Spleen (tissue), 11 donors: Measurements from ENCODE around the gene PSMB9. TPM values are rescaled to one million over a fixed set of nuclear protein-coding genes. Genes with fewer than 3 reads are reported as not detected.

ENCODE experiments used
- DNase-seq: peaks from one replicate; pipeline ENCODE4 v3.0.0-alpha.2; 2020
- H3K27ac ChIP-seq, 8 donors: fragments of 200-600 bp; sonication (generic) in 7 of 8; 1 replicate in 4 of 8; 2 replicates in 4 of 8; pipeline versions ENCODE4 v1.5.0 to v1.8.0; 2016 to 2021; ENCODE audit warnings: inconsistent platforms in 4 of 8, mild to moderate bottlenecking in 4 of 8, moderate library complexity in 1 of 8
- H3K27me3 ChIP-seq, 7 donors: fragments of 200-600 bp; sonication (generic) in 6 of 7; replicated peaks in 1 of 7; 1 replicate in 4 of 7; 2 replicates in 3 of 7; pipeline versions ENCODE4 v1.5.0 to v1.8.0; 2016 to 2021; ENCODE audit warnings: inconsistent platforms in 3 of 7, mild to moderate bottlenecking in 1 of 7
- H3K36me3 ChIP-seq, 6 donors: fragments of 200-600 bp; sonication (generic) in 5 of 6; 1 replicate in 4 of 6; 2 replicates in 2 of 6; pipeline versions ENCODE4 v1.5.0 to v1.8.0; 2016 to 2021; ENCODE audit warnings: inconsistent platforms in 2 of 6
- H3K4me1 ChIP-seq, 6 donors: fragments of 200-600 bp; sonication (generic) in 5 of 6; 1 replicate in 3 of 6; 2 replicates in 3 of 6; pipeline versions ENCODE4 v1.5.0 to v1.8.0; 2016 to 2021; ENCODE audit warnings: inconsistent platforms in 3 of 6
- H3K4me3 ChIP-seq, 8 donors: fragments of 200-600 bp; sonication (generic) in 7 of 8; 1 replicate in 4 of 8; 2 replicates in 4 of 8; pipeline versions ENCODE4 v1.5.0 to v1.8.0; 2016 to 2021; ENCODE audit warnings: inconsistent platforms in 4 of 8, mild to moderate bottlenecking in 4 of 8, moderate library complexity in 2 of 8
- H3K9me3 ChIP-seq, 8 donors: fragments of 200-600 bp; sonication (generic) in 7 of 8; 1 replicate in 4 of 8; 2 replicates in 4 of 8; pipeline versions ENCODE4 v1.5.0 to v1.8.0; 2016 to 2021; ENCODE audit warnings: inconsistent platforms in 4 of 8
- POLR2A ChIP-seq, 3 donors: fragments of 450-650 bp; IDR thresholded peaks; one replicate each; pipeline ENCODE4 v1.5.1; 2017; ENCODE audit warnings: antibody characterized with exemption in 3 of 3, mild to moderate bottlenecking in 1 of 3
- POLR2AphosphoS5 ChIP-seq, 3 donors: sonication (generic); formaldehyde crosslinking; IDR thresholded peaks; one replicate each; pipeline ENCODE4 v1.5.1; 2017; ENCODE audit warnings: antibody characterized with exemption in 3 of 3
- WGBS, 5 donors: extraction: QIAGEN DNeasy Blood & Tissue Kit in 3 of 5; methylation state at CpG; one replicate each; pipeline versions ENCODE4 v1.1.5 to v1.1.7; 2013 to 2018; 5-methylcytosine and 5-hydroxymethylcytosine counted together
- intact Hi-C: fragments of 100-400 bp; cut with DNase I; formaldehyde crosslinking; loops from one replicate; pipeline ENCODE4 v1.15.0; 2023; ENCODE audit warnings: low total_unique reads
- polyA plus RNA-seq, 3 donors: library from polyadenylated mRNA; stranded (reverse); fragments of 200-250 nt; gene quantifications; one replicate each; pipeline ENCODE4 v1.2.1, GENCODE V29; 2013
- total RNA-seq, 7 donors: library from RNA; depleted of rRNA in 3 of 7; stranded (reverse); fragments of >200 nt in 3 of 7; fragmentation: NEBNext Ultra II Directional in 4 of 7; extraction: Animal tissue kit (Norgen Biotek cat#: 25700) in 4 of 7; gene quantifications; one replicate each; pipeline versions ENCODE4 v1.1.0 to v1.2.1, GENCODE V29; 2016 to 2021
- TF ChIP-seq, protein P1 (sequence below), 11 experiments: fragments of 200-600 bp in 7 of 11; fragments of 450-650 bp in 4 of 11; sonication (generic) in 4 of 11; IDR thresholded peaks in 8 of 11; conservative IDR thresholded peaks in 3 of 11; 1 replicate in 7 of 11; 2 replicates in 4 of 11; pipeline versions ENCODE4 v1.4.0 to v1.8.0; 2016 to 2021; ENCODE audit warnings: antibody characterized with exemption in 11 of 11, inconsistent platforms in 4 of 11, mild to moderate bottlenecking in 1 of 11
- donor health status: healthy with polysubstance abuse.
- donor health status: DM: no; HTN: no; CAD: no; lungs with moderate emphysema.
- donor health status: DM: no; HTN: no; CAD: no.
- donor health status: Bipolar disorder and iron deficiency.
- donor health status: healthy.
- donor health status: DM: no; HTN: no; CAD: no.
- donor health status: DM: yes; HTN: yes; CAD: no.

The PSMB9 gene
- total and polyA plus RNA-seq, 10 donors: 141 to 328 (median 172) TPM

GRCh38 chr6:32889533-32889932 is 35.5 kb downstream of the PSMB9 start:
- Histone ChIP-seq H3K4me1 (peaks cover 4 to 47% (median 21%) of the 10 kb centered on the region in 6 donors), H3K4me3 (no peak overlapping the region), H3K36me3 (no peaks in the 10 kb centered on the region), H3K27me3 (no peaks in the 10 kb centered on the region), H3K9me3 (no peaks in the 10 kb centered on the region), H3K27ac (no peak overlapping the region)
- DNase-seq: no peak
- TF ChIP-seq POLR2A (IDR thresholded peaks at IDR 0.05): no peak
- TF ChIP-seq, protein P1, sequence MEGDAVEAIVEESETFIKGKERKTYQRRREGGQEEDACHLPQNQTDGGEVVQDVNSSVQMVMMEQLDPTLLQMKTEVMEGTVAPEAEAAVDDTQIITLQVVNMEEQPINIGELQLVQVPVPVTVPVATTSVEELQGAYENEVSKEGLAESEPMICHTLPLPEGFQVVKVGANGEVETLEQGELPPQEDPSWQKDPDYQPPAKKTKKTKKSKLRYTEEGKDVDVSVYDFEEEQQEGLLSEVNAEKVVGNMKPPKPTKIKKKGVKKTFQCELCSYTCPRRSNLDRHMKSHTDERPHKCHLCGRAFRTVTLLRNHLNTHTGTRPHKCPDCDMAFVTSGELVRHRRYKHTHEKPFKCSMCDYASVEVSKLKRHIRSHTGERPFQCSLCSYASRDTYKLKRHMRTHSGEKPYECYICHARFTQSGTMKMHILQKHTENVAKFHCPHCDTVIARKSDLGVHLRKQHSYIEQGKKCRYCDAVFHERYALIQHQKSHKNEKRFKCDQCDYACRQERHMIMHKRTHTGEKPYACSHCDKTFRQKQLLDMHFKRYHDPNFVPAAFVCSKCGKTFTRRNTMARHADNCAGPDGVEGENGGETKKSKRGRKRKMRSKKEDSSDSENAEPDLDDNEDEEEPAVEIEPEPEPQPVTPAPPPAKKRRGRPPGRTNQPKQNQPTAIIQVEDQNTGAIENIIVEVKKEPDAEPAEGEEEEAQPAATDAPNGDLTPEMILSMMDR (IDR thresholded peaks at IDR 0.05 in 8 of 11, conservative IDR thresholded peaks at IDR 0.05 in 3 of 11): no peak
- no peak for TF ChIP-seq POLR2AphosphoS5 (IDR thresholded peaks at IDR 0.05)
- intact Hi-C loops: no loop called here
- WGBS, 5 donors: 30 to 74% (median 68%) methylated on average over 1 of the region's 1 CpG

GRCh38 chr6:32890831-32891230 is 36.8 kb downstream of the PSMB9 start:
- DNase-seq: no peak
- peaks cover 6 to 54% (median 29%) of the 10 kb centered on the region in 6 donors for H3K4me1 ChIP-seq
- H3K27me3 ChIP-seq: no peaks in the 10 kb centered on the region
- no peak overlapping the region for H3K4me3 ChIP-seq
- intact Hi-C loops: loop anchor here (10.0 kb wide), 1 partner anchor 54 kb away; the partner anchor contains the start of gene HLA-DMB
- no peaks in the 10 kb centered on the region for H3K9me3 ChIP-seq
- no peak for TF ChIP-seq POLR2AphosphoS5 (IDR thresholded peaks at IDR 0.05)
- TF ChIP-seq, protein P1 (IDR thresholded peaks at IDR 0.05 in 8 of 11, conservative IDR thresholded peaks at IDR 0.05 in 3 of 11): no peak
- no peak for TF ChIP-seq POLR2A (IDR thresholded peaks at IDR 0.05)
- WGBS, 5 donors: 2 to 8% (median 6%) methylated on average over 1 of the region's 1 CpG
- no peaks in the 10 kb centered on the region for H3K36me3 ChIP-seq
- H3K27ac ChIP-seq: no peak overlapping the region

- intact Hi-C loops: loop anchor here (10.0 kb wide), 1 partner anchor 50 kb away; the partner anchor contains the start of gene HLA-DMB
- H3K27ac ChIP-seq: peak overlapping the region; percentile 71 to 96 (median 94)
- H3K9me3 ChIP-seq: no peaks in the 10 kb centered on the region
- peak overlapping the region; percentile 65 to 90 (median 80) for H3K4me3 ChIP-seq
- peak; percentile 98 for DNase-seq
- peaks cover 8 to 66% (median 41%) of the 10 kb centered on the region in 6 donors for H3K4me1 ChIP-seq
- no peaks in the 10 kb centered on the region for H3K27me3 ChIP-seq
- no peaks in the 10 kb centered on the region for H3K36me3 ChIP-seq
- TF ChIP-seq, protein P1 (IDR thresholded peaks at IDR 0.05 in 8 of 11, conservative IDR thresholded peaks at IDR 0.05 in 3 of 11): peak in 2 of 11 experiments; percentile 8 to 22
- peak; percentile 90 to 93 (median 91) for TF ChIP-seq POLR2AphosphoS5 (IDR thresholded peaks at IDR 0.05)
- peak in 2 of 3 donors; percentile 2 to 3 for TF ChIP-seq POLR2A (IDR thresholded peaks at IDR 0.05)
- 0 to 1% (median 0%) methylated on average over 46 to 61 of the region's 61 CpGs for WGBS, 5 donors
Observed at GRCh38 chr6:32894085-32895005, 40.4 kb downstream of the PSMB9 start.

- 0 to 1% (median 0%) methylated on average over 8 of the region's 8 CpGs for WGBS, 5 donors
Observed at GRCh38 chr6:32895006-32895345, 41.0 kb downstream of the PSMB9 start.

More at GRCh38 chr6:32895006-32895345, 41.0 kb downstream of the PSMB9 start:
- peak overlapping the region; percentile 65 to 90 (median 80) for H3K4me3 ChIP-seq
- peak overlapping the region; percentile 71 to 96 (median 94) for H3K27ac ChIP-seq
- no peak for DNase-seq
- intact Hi-C loops: loop anchor here (10.0 kb wide), 1 partner anchor 50 kb away; the partner anchor contains the start of gene HLA-DMB
- no peak for TF ChIP-seq POLR2A (IDR thresholded peaks at IDR 0.05)
- H3K36me3 ChIP-seq: no peaks in the 10 kb centered on the region
- H3K4me1 ChIP-seq: peaks cover 8 to 66% (median 41%) of the 10 kb centered on the region in 6 donors
- H3K27me3 ChIP-seq: no peaks in the 10 kb centered on the region
- H3K9me3 ChIP-seq: no peaks in the 10 kb centered on the region
